ENCODE measurements around the gene TBL3. TPM values are rescaled to one million over a fixed set of nuclear protein-coding genes. Genes with fewer than 3 reads are reported as not detected.
A peak's percentile ranks its signal among the peaks of the same experiment; 100 is the strongest.

Gene TBL3
- total RNA-seq, 1 donor from 2014 or later, result 44.5 TPM

DNA sequence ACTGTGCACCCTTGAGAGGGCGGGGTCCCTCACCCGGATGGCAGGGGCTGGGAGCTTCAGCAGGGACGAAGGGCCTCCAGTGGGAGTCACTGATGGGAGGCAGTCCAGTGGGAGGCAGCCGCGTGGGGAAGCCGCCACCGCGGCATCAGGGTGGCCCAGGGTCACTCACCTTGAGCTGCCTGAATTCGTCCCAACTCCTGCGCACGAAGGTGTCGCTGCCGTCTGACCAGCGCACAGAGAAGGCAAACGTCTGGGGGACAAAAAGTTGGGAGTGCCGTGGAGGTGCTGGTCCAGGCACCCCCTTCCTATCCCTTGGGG is 8.9 kb downstream of the TBL3 start:
- peaks cover 5% of the 10 kb centered on the region for H3K27me3 ChIP-seq (ENCODE audit: control insufficient read depth, insufficient read depth, low read length)
- H3K4me3 ChIP-seq (ENCODE audit: low read depth, low read length), result no peak overlapping the region
- DNase-seq (ENCODE audit: low read depth) (no peak), FAIRE-seq (no peak)
- peaks cover 13% of the 10 kb centered on the region for H3K36me3 ChIP-seq (ENCODE audit: control insufficient read depth, insufficient read depth, low read length)
- TF ChIP-seq, protein P1, sequence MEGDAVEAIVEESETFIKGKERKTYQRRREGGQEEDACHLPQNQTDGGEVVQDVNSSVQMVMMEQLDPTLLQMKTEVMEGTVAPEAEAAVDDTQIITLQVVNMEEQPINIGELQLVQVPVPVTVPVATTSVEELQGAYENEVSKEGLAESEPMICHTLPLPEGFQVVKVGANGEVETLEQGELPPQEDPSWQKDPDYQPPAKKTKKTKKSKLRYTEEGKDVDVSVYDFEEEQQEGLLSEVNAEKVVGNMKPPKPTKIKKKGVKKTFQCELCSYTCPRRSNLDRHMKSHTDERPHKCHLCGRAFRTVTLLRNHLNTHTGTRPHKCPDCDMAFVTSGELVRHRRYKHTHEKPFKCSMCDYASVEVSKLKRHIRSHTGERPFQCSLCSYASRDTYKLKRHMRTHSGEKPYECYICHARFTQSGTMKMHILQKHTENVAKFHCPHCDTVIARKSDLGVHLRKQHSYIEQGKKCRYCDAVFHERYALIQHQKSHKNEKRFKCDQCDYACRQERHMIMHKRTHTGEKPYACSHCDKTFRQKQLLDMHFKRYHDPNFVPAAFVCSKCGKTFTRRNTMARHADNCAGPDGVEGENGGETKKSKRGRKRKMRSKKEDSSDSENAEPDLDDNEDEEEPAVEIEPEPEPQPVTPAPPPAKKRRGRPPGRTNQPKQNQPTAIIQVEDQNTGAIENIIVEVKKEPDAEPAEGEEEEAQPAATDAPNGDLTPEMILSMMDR (IDR thresholded peaks at IDR 0.05; ENCODE audit: insufficient read depth, low read length, severe bottlenecking), result no peak

- peaks cover 5% of the 10 kb centered on the region for H3K27me3 ChIP-seq (ENCODE audit: control insufficient read depth, insufficient read depth, low read length)
- TF ChIP-seq, protein P1 (IDR thresholded peaks at IDR 0.05; ENCODE audit: insufficient read depth, low read length, severe bottlenecking), result no peak
Measured at GRCh38 chr16:1981398-1981836, 9.6 kb downstream of the TBL3 start, which contains the start of gene NOXO1. NOXO1 (minus strand) TSS chr16:1981469; CDS start chr16:1981179, 290 bp downstream.

DNA sequence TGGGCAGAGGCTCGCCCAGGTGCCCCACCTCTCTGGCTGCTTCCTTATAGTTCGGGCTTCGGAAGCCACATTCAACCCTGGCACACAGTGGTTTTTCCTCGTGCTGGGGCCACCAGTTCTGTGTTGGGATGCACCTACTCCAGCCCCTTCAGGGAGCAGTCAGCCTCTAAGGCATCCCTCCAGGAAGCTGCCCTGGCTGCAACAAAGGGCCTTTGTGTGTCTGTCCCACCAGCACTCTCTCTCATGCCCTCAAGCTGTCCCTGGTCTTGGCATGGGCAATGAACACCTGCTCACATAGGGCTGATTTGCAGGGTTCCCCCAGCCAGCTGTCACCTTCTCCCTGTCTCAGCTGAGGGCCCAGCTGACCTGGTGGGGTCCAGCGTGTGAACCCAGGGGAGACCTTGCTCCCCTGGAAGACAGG is 10.2 kb downstream of the TBL3 start:
- Histone ChIP-seq H3K36me3 (ENCODE audit: control insufficient read depth, insufficient read depth, low read length) (peaks cover 18% of the 10 kb centered on the region), H3K4me3 (ENCODE audit: low read depth, low read length) (no peak overlapping the region), H3K27me3 (ENCODE audit: control insufficient read depth, insufficient read depth, low read length) (peaks cover 5% of the 10 kb centered on the region)
- TF ChIP-seq, protein P1 (IDR thresholded peaks at IDR 0.05; ENCODE audit: insufficient read depth, low read length, severe bottlenecking), result no peak
- DNase-seq (ENCODE audit: low read depth) (no peak), FAIRE-seq (no peak)

More at GRCh38 chr16:1981398-1981836, 9.6 kb downstream of the TBL3 start, which contains the start of gene NOXO1:
- no peak for FAIRE-seq
- Histone ChIP-seq H3K4me3 (ENCODE audit: low read depth, low read length) (peak within 1 kb of the TSS; percentile 50), H3K36me3 (ENCODE audit: control insufficient read depth, insufficient read depth, low read length) (peaks cover 17% of the 10 kb centered on the region)
- no peak for DNase-seq (ENCODE audit: low read depth)

GRCh38 chr16:1982991-1983543 is 11.2 kb downstream of the TBL3 start:
- Histone ChIP-seq H3K36me3 (ENCODE audit: control insufficient read depth, insufficient read depth, low read length) (peaks cover 13% of the 10 kb centered on the region), H3K4me3 (ENCODE audit: low read depth, low read length) (peak overlapping the region; percentile 66), H3K27me3 (ENCODE audit: control insufficient read depth, insufficient read depth, low read length) (peaks cover 5% of the 10 kb centered on the region)
- no peak for FAIRE-seq
- no peak for DNase-seq (ENCODE audit: low read depth)
- TF ChIP-seq, protein P1 (IDR thresholded peaks at IDR 0.05; ENCODE audit: insufficient read depth, low read length, severe bottlenecking), result peak; percentile 19

GRCh38 chr16:1983544-1984346 is 11.9 kb downstream of the TBL3 start, which contains the start of gene GFER:
GFER (plus strand) TSS chr16:1984193; CDS start chr16:1984219, 26 bp downstream.
- Histone ChIP-seq H3K4me3 (ENCODE audit: low read depth, low read length) (peak within 1 kb of the TSS; percentile 66), H3K27me3 (ENCODE audit: control insufficient read depth, insufficient read depth, low read length) (peaks cover 9% of the 10 kb centered on the region), H3K36me3 (ENCODE audit: control insufficient read depth, insufficient read depth, low read length) (peaks cover 10% of the 10 kb centered on the region)
- TF ChIP-seq, protein P1 (IDR thresholded peaks at IDR 0.05; ENCODE audit: insufficient read depth, low read length, severe bottlenecking), result peak; percentile 18
- FAIRE-seq (no peak), DNase-seq (ENCODE audit: low read depth) (peak; percentile 56)
